ENCODE data around the gene SLC39A5.

SLC39A5 gene

GRCh38 chr12:56244494-56244893, 14.6 kb downstream of the SLC39A5 start:
- H3K4me3 ChIP-seq (ENCODE audit: low read length in 2 of 2): no peak overlapping the region
- H3K4me1 ChIP-seq (ENCODE audit: control insufficient read depth, insufficient read depth, low read length): no peaks in the 10 kb centered on the region
- no peak overlapping the region for H3K27ac ChIP-seq (ENCODE audit: low read length)
- no peaks in the 10 kb centered on the region for H3K27me3 ChIP-seq (ENCODE audit: control insufficient read depth in 1 of 2, insufficient read depth in 2 of 2, low read length in 2 of 2)
- H3K9ac ChIP-seq (ENCODE audit: low read length in 2 of 2): no peak overlapping the region
- no peaks in the 10 kb centered on the region for H3K9me3 ChIP-seq (ENCODE audit: control insufficient read depth in 2 of 2, low read length in 2 of 2)
- peaks cover 71 to 75% of the 10 kb centered on the region in 2 donors for H3K36me3 ChIP-seq (ENCODE audit: control insufficient read depth in 2 of 2, insufficient read depth in 2 of 2, low read length in 2 of 2)

GRCh38 chr12:56247923-56248322, 18.1 kb downstream of the SLC39A5 start:
- H3K9me3 ChIP-seq (ENCODE audit: control insufficient read depth in 2 of 2, low read length in 2 of 2): no peaks in the 10 kb centered on the region
- peaks cover 66 to 68% of the 10 kb centered on the region in 2 donors for H3K36me3 ChIP-seq (ENCODE audit: control insufficient read depth in 2 of 2, insufficient read depth in 2 of 2, low read length in 2 of 2)
- no peak overlapping the region for H3K27ac ChIP-seq (ENCODE audit: low read length)
- no peaks in the 10 kb centered on the region for H3K4me1 ChIP-seq (ENCODE audit: control insufficient read depth, insufficient read depth, low read length)
- peak overlapping the region in 1 of 2 donors; percentile 5 for H3K9ac ChIP-seq (ENCODE audit: low read length in 2 of 2)
- no peaks in the 10 kb centered on the region for H3K27me3 ChIP-seq (ENCODE audit: control insufficient read depth in 1 of 2, insufficient read depth in 2 of 2, low read length in 2 of 2)
- no peak overlapping the region for H3K4me3 ChIP-seq (ENCODE audit: low read length in 2 of 2)

- Histone ChIP-seq H3K4me1 (ENCODE audit: control insufficient read depth, insufficient read depth, low read length) (no peaks in the 10 kb centered on the region), H3K4me3 (ENCODE audit: low read length in 2 of 2) (no peak overlapping the region), H3K36me3 (ENCODE audit: control insufficient read depth in 2 of 2, insufficient read depth in 2 of 2, low read length in 2 of 2) (peaks cover 66 to 68% of the 10 kb centered on the region in 2 donors), H3K27ac (ENCODE audit: low read length) (no peak overlapping the region), H3K9me3 (ENCODE audit: control insufficient read depth in 2 of 2, low read length in 2 of 2) (no peaks in the 10 kb centered on the region), H3K9ac (ENCODE audit: low read length in 2 of 2) (no peak overlapping the region), H3K27me3 (ENCODE audit: control insufficient read depth in 1 of 2, insufficient read depth in 2 of 2, low read length in 2 of 2) (no peaks in the 10 kb centered on the region)
Measured at GRCh38 chr12:56248711-56249110, 18.9 kb downstream of the SLC39A5 start.

DNA sequence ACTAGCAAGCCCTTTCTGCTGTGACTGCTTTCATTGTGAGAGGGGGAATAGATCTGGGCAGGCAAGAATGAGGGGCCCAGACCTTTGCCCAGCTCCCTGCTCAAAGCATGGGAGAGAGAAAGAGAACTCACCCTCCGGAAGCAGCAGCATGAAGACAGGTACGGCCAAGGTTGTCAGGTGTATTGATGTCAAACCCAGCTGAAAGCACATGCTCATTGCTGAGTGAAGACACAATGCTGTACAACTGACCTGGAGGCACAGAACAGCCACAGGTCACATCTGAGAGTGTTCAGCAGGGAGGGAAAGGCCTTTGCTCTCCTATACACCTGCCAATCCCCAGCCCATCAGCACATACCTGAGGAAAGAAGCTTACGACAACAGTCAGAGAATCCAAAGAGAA, 22.8 kb downstream of the SLC39A5 start:
- no peaks in the 10 kb centered on the region for H3K27me3 ChIP-seq (ENCODE audit: control insufficient read depth in 1 of 2, insufficient read depth in 2 of 2, low read length in 2 of 2)
- H3K27ac ChIP-seq (ENCODE audit: low read length): no peak overlapping the region
- no peak overlapping the region for H3K4me3 ChIP-seq (ENCODE audit: low read length in 2 of 2)
- H3K9me3 ChIP-seq (ENCODE audit: control insufficient read depth in 2 of 2, low read length in 2 of 2): no peaks in the 10 kb centered on the region
- peaks cover 59 to 62% of the 10 kb centered on the region in 2 donors for H3K36me3 ChIP-seq (ENCODE audit: control insufficient read depth in 2 of 2, insufficient read depth in 2 of 2, low read length in 2 of 2)
- no peak overlapping the region for H3K9ac ChIP-seq (ENCODE audit: low read length in 2 of 2)
- peaks cover 18% of the 10 kb centered on the region for H3K4me1 ChIP-seq (ENCODE audit: control insufficient read depth, insufficient read depth, low read length)

GRCh38 chr12:56253091-56253490, 23.2 kb downstream of the SLC39A5 start:
- Histone ChIP-seq H3K27me3 (ENCODE audit: control insufficient read depth in 1 of 2, insufficient read depth in 2 of 2, low read length in 2 of 2) (no peaks in the 10 kb centered on the region), H3K9me3 (ENCODE audit: control insufficient read depth in 2 of 2, low read length in 2 of 2) (no peaks in the 10 kb centered on the region), H3K4me3 (ENCODE audit: low read length in 2 of 2) (no peak overlapping the region), H3K4me1 (ENCODE audit: control insufficient read depth, insufficient read depth, low read length) (peaks cover 21% of the 10 kb centered on the region), H3K27ac (ENCODE audit: low read length) (no peak overlapping the region), H3K9ac (ENCODE audit: low read length in 2 of 2) (no peak overlapping the region), H3K36me3 (ENCODE audit: control insufficient read depth in 2 of 2, insufficient read depth in 2 of 2, low read length in 2 of 2) (peaks cover 55 to 57% of the 10 kb centered on the region in 2 donors)

DNA sequence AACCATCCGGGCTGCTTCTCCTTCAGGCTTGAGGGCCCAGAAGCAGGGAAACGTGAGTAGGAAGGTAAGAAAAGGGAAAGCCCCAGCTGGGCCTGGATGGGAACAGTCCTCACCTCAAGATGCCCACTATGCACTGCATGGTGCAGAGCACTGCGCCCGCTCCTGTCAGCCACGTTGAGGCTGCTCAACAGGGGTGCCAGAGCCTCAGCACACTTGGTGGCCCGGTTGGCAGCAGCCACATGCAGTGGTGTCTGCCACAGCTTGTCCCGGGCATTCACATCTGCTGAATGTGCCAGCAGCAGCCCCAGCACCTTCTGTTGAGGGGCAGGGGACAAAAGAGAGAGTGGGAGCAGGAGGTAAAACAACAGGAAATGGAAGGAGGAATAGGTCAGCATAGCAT, 25.8 kb downstream of the SLC39A5 start:
- no peak overlapping the region for H3K4me3 ChIP-seq (ENCODE audit: low read length in 2 of 2)
- H3K9me3 ChIP-seq (ENCODE audit: control insufficient read depth in 2 of 2, low read length in 2 of 2): no peaks in the 10 kb centered on the region
- peak overlapping the region; percentile 83 to 92 for H3K9ac ChIP-seq (ENCODE audit: low read length in 2 of 2)
- peaks cover 28% of the 10 kb centered on the region for H3K4me1 ChIP-seq (ENCODE audit: control insufficient read depth, insufficient read depth, low read length)
- H3K27ac ChIP-seq (ENCODE audit: low read length): no peak overlapping the region
- H3K36me3 ChIP-seq (ENCODE audit: control insufficient read depth in 2 of 2, insufficient read depth in 2 of 2, low read length in 2 of 2): peaks cover 43 to 46% of the 10 kb centered on the region in 2 donors
- no peaks in the 10 kb centered on the region for H3K27me3 ChIP-seq (ENCODE audit: control insufficient read depth in 1 of 2, insufficient read depth in 2 of 2, low read length in 2 of 2)

- Histone ChIP-seq H3K4me3 (ENCODE audit: low read length in 2 of 2) (peak overlapping the region; percentile 88 to 96), H3K27me3 (ENCODE audit: control insufficient read depth in 1 of 2, insufficient read depth in 2 of 2, low read length in 2 of 2) (no peaks in the 10 kb centered on the region), H3K9me3 (ENCODE audit: control insufficient read depth in 2 of 2, low read length in 2 of 2) (no peaks in the 10 kb centered on the region), H3K9ac (ENCODE audit: low read length in 2 of 2) (peak overlapping the region; percentile 83 to 92), H3K36me3 (ENCODE audit: control insufficient read depth in 2 of 2, insufficient read depth in 2 of 2, low read length in 2 of 2) (peaks cover 43 to 46% of the 10 kb centered on the region in 2 donors), H3K4me1 (ENCODE audit: control insufficient read depth, insufficient read depth, low read length) (peaks cover 28% of the 10 kb centered on the region), H3K27ac (ENCODE audit: low read length) (peak overlapping the region; percentile 18)
Measured at GRCh38 chr12:56256326-56256960, 26.6 kb downstream of the SLC39A5 start.

- Histone ChIP-seq H3K4me1 (ENCODE audit: control insufficient read depth, insufficient read depth, low read length) (peaks cover 28% of the 10 kb centered on the region), H3K36me3 (ENCODE audit: control insufficient read depth in 2 of 2, insufficient read depth in 2 of 2, low read length in 2 of 2) (peaks cover 39 to 40% of the 10 kb centered on the region in 2 donors), H3K9me3 (ENCODE audit: control insufficient read depth in 2 of 2, low read length in 2 of 2) (no peaks in the 10 kb centered on the region), H3K27me3 (ENCODE audit: control insufficient read depth in 1 of 2, insufficient read depth in 2 of 2, low read length in 2 of 2) (no peaks in the 10 kb centered on the region), H3K27ac (ENCODE audit: low read length) (peak overlapping the region; percentile 18), H3K9ac (ENCODE audit: low read length in 2 of 2) (peak overlapping the region; percentile 83 to 92), H3K4me3 (ENCODE audit: low read length in 2 of 2) (peak overlapping the region; percentile 88 to 96)
Measured at GRCh38 chr12:56257071-56257470, 27.2 kb downstream of the SLC39A5 start.

DNA sequence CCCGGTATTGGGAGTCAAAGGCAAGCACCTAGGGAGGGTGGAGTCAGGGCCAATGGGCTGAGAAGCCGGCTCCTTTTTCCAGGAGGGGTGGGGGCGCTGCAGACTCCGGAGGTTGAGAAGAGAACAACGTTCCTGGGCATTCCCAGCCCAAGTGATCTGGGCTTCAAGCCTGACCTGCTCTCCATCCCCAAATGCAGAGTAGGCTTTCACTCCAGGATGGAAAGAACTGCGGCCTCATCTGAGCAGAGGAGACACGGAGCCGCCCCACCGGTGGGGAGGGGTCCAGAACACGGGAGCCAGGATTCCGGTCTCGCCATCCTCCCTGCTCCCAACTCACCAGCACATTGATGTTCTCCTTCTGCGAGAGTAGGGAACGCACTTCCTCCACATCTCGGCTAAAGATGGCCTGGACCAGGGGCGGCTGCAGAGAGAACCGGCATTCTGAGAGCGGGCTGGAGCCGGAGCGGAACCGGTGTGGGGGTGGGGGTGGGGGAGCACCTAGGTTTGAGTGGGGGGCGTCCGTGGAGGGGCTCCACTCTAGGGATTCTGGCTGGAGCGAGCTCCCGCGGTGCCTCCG, 27.7 kb downstream of the SLC39A5 start:
- Histone ChIP-seq H3K36me3 (ENCODE audit: control insufficient read depth in 2 of 2, insufficient read depth in 2 of 2, low read length in 2 of 2) (peaks cover 34 to 35% of the 10 kb centered on the region in 2 donors), H3K4me1 (ENCODE audit: control insufficient read depth, insufficient read depth, low read length) (peaks cover 28% of the 10 kb centered on the region), H3K4me3 (ENCODE audit: low read length in 2 of 2) (peak overlapping the region; percentile 88 to 96), H3K27me3 (ENCODE audit: control insufficient read depth in 1 of 2, insufficient read depth in 2 of 2, low read length in 2 of 2) (no peaks in the 10 kb centered on the region), H3K9ac (ENCODE audit: low read length in 2 of 2) (peak overlapping the region; percentile 83 to 92), H3K9me3 (ENCODE audit: control insufficient read depth in 2 of 2, low read length in 2 of 2) (no peaks in the 10 kb centered on the region), H3K27ac (ENCODE audit: low read length) (peak overlapping the region; percentile 79)

DNA sequence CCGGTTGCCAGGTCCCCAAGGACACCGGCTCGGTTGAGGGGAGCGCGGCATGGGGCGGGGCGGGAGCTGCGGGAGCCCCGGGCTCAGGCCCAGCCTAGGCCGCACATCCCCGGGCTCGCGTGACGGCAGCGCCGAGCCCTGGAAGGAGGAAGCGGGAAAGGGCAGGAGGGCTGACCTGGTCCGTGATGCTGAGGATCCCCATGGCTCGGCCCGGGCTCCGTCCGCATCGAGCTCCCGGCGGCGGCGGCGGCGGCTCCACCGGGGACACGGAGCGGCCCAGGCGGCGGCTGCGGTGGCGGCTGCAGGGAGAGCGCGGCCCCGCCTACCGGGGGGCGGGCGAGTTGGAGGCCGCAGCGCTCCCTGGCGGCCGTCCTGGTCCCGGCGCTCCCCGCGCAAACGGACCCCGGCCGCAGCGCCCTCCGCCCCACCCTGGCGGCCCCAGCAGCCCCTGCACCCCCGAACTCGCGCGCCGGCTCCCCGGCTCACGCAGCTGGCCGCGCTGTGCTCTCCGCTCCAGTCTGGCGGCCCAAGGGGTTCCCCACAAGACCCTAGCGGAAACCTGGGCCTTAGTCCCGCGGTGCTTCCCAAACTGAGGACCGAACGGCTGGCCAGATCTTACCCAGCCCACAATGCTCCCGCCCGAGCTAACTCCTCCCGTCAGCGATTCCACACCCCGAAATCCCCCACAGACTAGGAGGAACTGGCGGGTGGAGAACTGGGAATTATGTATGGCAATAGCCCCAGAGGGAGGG, 28.4 kb downstream of the SLC39A5 start, which contains the start of gene ANKRD52:
TSS of gene ANKRD52 (minus strand) at position 317 of the 752 bp plus-strand sequence. CDS start at position 202, 115 bp downstream.
- peaks cover 27 to 29% of the 10 kb centered on the region in 2 donors for H3K36me3 ChIP-seq (ENCODE audit: control insufficient read depth in 2 of 2, insufficient read depth in 2 of 2, low read length in 2 of 2)
- H3K27ac ChIP-seq (ENCODE audit: low read length): peak within 1 kb of the TSS; percentile 79
- no peaks in the 10 kb centered on the region for H3K27me3 ChIP-seq (ENCODE audit: control insufficient read depth in 1 of 2, insufficient read depth in 2 of 2, low read length in 2 of 2)
- H3K9ac ChIP-seq (ENCODE audit: low read length in 2 of 2): peak within 1 kb of the TSS; percentile 83 to 92
- peaks cover 28% of the 10 kb centered on the region for H3K4me1 ChIP-seq (ENCODE audit: control insufficient read depth, insufficient read depth, low read length)
- peak within 1 kb of the TSS; percentile 88 to 96 for H3K4me3 ChIP-seq (ENCODE audit: low read length in 2 of 2)
- no peaks in the 10 kb centered on the region for H3K9me3 ChIP-seq (ENCODE audit: control insufficient read depth in 2 of 2, low read length in 2 of 2)

All from stomach smooth muscle (tissue), 2 donors.